ENCODE data around the gene ERVW-1. TPM values are rescaled to one million over a fixed set of nuclear protein-coding genes. Genes with fewer than 3 reads are reported as not detected.
A peak's percentile ranks its signal among the peaks of the same experiment; 100 is the strongest.

The ERVW-1 gene
- total RNA-seq, 2 experiments from 2014 or later, result not detected

GRCh38 chr7:92437956-92438491, 39.7 kb downstream of the ERVW-1 start:
- Mint-ChIP-seq H3K27ac (no peak overlapping the region), H3K4me3 (no peak overlapping the region), H3K4me1 (ENCODE audit: low read depth) (no peaks in the 10 kb centered on the region), H3K27me3 (no peaks in the 10 kb centered on the region), H3K9me3 (no peaks in the 10 kb centered on the region), H3K36me3 (no peaks in the 10 kb centered on the region)
- DNase-seq, result no peak
- CTCF ChIA-PET, result no interaction called here
- POLR2A ChIA-PET, result no interaction called here
- intact Hi-C loops (cut with micrococcal nuclease), result no loop called here

DNA sequence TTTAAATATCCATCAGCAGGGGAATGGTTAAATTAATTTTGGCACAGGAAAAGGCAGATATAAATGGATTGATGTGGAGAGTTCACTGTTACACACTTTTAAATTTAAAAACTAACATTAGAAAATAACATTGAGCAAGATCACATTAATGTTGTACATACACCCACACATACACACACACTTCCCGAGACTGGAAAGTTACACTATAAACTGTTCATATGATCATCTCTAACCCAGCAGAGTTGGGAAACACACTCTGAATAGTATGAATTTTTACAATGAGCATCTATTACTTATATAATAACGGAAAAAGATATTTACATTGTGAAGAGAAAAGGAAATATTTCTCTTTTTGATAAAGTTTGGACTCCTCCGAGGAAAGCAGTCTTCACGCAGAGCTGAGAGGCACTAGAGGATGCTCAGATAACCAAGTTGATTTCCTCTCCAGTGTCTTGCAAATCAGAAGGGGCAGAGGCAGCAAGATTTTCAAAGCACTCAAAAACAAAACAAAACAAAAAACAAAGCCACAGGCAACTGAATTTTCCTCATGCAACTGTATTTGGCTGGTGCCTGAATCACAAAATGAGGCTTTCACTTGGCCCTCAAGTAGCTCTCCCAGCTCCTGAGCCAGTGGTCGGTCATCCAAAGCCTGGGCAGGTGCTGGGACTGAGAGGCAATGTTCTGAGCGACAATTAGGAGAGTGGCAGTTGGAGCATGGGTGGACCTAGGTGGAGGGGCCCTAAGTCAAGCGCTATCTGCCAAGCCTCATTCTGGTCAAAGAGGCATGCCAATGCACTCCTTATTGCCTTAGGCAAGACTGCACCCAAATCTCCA, 40.9 kb downstream of the ERVW-1 start:
- intact Hi-C loops (cut with micrococcal nuclease), result no loop called here
- no peak for DNase-seq
- ChIA-PET CTCF (no interaction called here), POLR2A (no interaction called here)
- no peaks in the 10 kb centered on the region for H3K27me3 Mint-ChIP-seq
- no peak overlapping the region for H3K27ac Mint-ChIP-seq
- H3K4me1 Mint-ChIP-seq (ENCODE audit: low read depth), result no peaks in the 10 kb centered on the region
- H3K9me3 Mint-ChIP-seq, result no peaks in the 10 kb centered on the region
- no peaks in the 10 kb centered on the region for H3K36me3 Mint-ChIP-seq
- H3K4me3 Mint-ChIP-seq, result no peak overlapping the region

GRCh38 chr7:92435542-92435941, 42.2 kb downstream of the ERVW-1 start:
- intact Hi-C loops (cut with micrococcal nuclease), result no loop called here
- Mint-ChIP-seq H3K36me3 (no peaks in the 10 kb centered on the region), H3K9me3 (no peaks in the 10 kb centered on the region), H3K27me3 (peaks cover 2% of the 10 kb centered on the region), H3K4me3 (no peak overlapping the region), H3K27ac (no peak overlapping the region), H3K4me1 (ENCODE audit: low read depth) (no peaks in the 10 kb centered on the region)
- CTCF ChIA-PET, result no interaction called here
- POLR2A ChIA-PET, result no interaction called here
- no peak for DNase-seq

DNA sequence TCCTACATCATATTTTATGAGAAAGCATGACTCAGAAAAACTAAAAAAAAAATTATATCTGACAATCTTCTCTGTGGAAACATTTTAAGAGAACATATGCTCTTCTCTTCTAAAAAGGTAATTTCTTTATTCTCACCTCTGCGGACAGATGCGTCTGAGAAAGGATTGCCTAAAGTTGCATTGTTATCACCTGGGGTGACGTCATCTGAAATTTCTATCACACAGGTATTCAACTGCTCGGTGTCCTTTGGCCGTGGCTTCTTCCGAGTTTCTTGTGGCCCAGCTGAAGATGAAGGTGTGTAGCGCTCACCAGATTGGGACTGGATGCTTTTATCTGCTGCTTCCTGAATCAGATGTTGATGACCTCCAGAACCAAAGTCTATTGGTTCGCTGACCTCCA, 44.7 kb downstream of the ERVW-1 start:
- H3K27ac Mint-ChIP-seq, result no peak overlapping the region
- peaks cover 6% of the 10 kb centered on the region for H3K27me3 Mint-ChIP-seq
- POLR2A ChIA-PET, result no interaction called here
- intact Hi-C loops (cut with micrococcal nuclease), result no loop called here
- no peak for DNase-seq
- no peaks in the 10 kb centered on the region for H3K36me3 Mint-ChIP-seq
- H3K4me3 Mint-ChIP-seq, result no peak overlapping the region
- no peaks in the 10 kb centered on the region for H3K9me3 Mint-ChIP-seq
- CTCF ChIA-PET, result interaction anchor here (0.6 kb wide), 1 partner anchor 15 kb away, joined by 3 read pairs; the partner anchor contains the start of gene GATAD1
- H3K4me1 Mint-ChIP-seq (ENCODE audit: low read depth), result no peaks in the 10 kb centered on the region

- ChIA-PET POLR2A (no interaction called here), CTCF (no interaction called here)
- intact Hi-C loops (cut with micrococcal nuclease), result no loop called here
These were observed 45.3 kb downstream of the ERVW-1 start for GRCh38 chr7:92432299-92432946.

GRCh38 chr7:92427193-92427592, 50.6 kb downstream of the ERVW-1 start:
- H3K27ac Mint-ChIP-seq, result no peak overlapping the region
- H3K27me3 Mint-ChIP-seq, result peaks cover 20% of the 10 kb centered on the region
- intact Hi-C loops (cut with micrococcal nuclease), result no loop called here
- H3K4me1 Mint-ChIP-seq (ENCODE audit: low read depth), result peaks cover 10% of the 10 kb centered on the region
- POLR2A ChIA-PET, result no interaction called here
- DNase-seq, result no peak
- no peak overlapping the region for H3K4me3 Mint-ChIP-seq
- CTCF ChIA-PET, result interaction anchor here (1.3 to 7.4 kb wide), 2 partner anchors 19 to 101 kb away, joined by 4 to 125 read pairs; partner anchors contain the start of genes GATAD1, PEX1 and RBM48
- no peaks in the 10 kb centered on the region for H3K9me3 Mint-ChIP-seq
- H3K36me3 Mint-ChIP-seq, result no peaks in the 10 kb centered on the region

More at GRCh38 chr7:92432299-92432946, 45.3 kb downstream of the ERVW-1 start:
- DNase-seq, result no peak
- Mint-ChIP-seq H3K36me3 (no peaks in the 10 kb centered on the region), H3K9me3 (no peaks in the 10 kb centered on the region), H3K4me3 (no peak overlapping the region), H3K27me3 (peaks cover 6% of the 10 kb centered on the region), H3K27ac (no peak overlapping the region), H3K4me1 (ENCODE audit: low read depth) (no peaks in the 10 kb centered on the region)

DNA sequence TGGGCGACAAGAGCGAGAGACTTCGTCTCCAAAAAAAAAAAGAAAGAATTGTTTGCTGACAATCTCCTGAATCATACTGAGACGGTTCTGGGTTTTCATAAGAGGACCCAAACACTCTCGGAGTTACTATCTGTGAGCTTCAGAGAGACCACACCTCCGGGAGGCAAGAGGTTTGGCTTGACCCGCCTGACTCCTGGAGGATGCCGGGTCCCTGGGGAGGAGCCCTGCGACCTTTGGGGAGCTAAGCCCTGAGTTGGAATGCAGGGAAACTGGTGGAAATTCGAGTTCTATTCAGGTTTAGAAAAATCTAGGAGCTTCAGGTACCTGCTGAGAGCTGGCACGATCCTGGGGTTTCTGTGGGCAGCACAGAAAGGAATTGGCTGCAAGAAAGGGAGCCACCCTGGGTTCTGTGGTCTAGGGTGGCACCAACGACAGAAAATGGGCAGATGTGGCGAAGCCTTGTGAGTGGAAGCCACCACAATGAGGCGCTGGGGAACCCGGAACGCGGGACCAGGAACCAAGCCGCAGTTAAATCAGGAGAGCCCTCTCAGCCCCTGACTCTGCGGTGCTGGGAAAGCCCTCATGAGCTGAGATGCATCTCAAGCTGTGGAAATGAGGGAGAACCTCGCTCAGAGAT, 52.3 kb downstream of the ERVW-1 start:
- POLR2A ChIA-PET, result interaction anchor here (0.6 to 1.1 kb wide), 3 partner anchors 22 to 38 kb away, joined by 3 read pairs; partner anchors contain the start of gene GATAD1
- no peaks in the 10 kb centered on the region for H3K9me3 Mint-ChIP-seq
- peaks cover 21% of the 10 kb centered on the region for H3K27me3 Mint-ChIP-seq
- CTCF ChIA-PET, result interaction anchor here (0.7 to 7.4 kb wide), 8 partner anchors 11 to 545 kb away, joined by 3 to 125 read pairs (median 4); partner anchors contain the start of genes GATAD1 and MTERF1
- DNase-seq, result peak; percentile 20
- no peak overlapping the region for H3K27ac Mint-ChIP-seq
- H3K4me3 Mint-ChIP-seq, result peak overlapping the region; percentile 28
- peaks cover 10% of the 10 kb centered on the region for H3K4me1 Mint-ChIP-seq (ENCODE audit: low read depth)
- H3K36me3 Mint-ChIP-seq, result no peaks in the 10 kb centered on the region
- intact Hi-C loops (cut with micrococcal nuclease), result no loop called here

- DNase-seq, result no peak
- Mint-ChIP-seq H3K4me1 (ENCODE audit: low read depth) (peaks cover 10% of the 10 kb centered on the region), H3K27me3 (peaks cover 18% of the 10 kb centered on the region), H3K4me3 (peak overlapping the region; percentile 0), H3K36me3 (no peaks in the 10 kb centered on the region), H3K27ac (no peak overlapping the region), H3K9me3 (no peaks in the 10 kb centered on the region)
- intact Hi-C loops (cut with micrococcal nuclease), result loop anchor here (1.0 to 5.0 kb wide), 4 partner anchors 24 to 634 kb away; partner anchors contain the start of genes GATAD1 and LRRD1
- ChIA-PET CTCF (interaction anchor here (0.7 to 7.4 kb wide), 20 partner anchors 9 to 620 kb away, joined by 3 to 125 read pairs (median 3); partner anchors contain the start of genes ANKIB1, GATAD1, KRIT1 and PEX1), POLR2A (no interaction called here)
These were observed 54.0 kb downstream of the ERVW-1 start for GRCh38 chr7:92423710-92424131.

GRCh38 chr7:92422926-92423325, 54.8 kb downstream of the ERVW-1 start:
- Mint-ChIP-seq H3K36me3 (no peaks in the 10 kb centered on the region), H3K4me1 (ENCODE audit: low read depth) (peaks cover 10% of the 10 kb centered on the region), H3K27me3 (peaks cover 16% of the 10 kb centered on the region), H3K27ac (no peak overlapping the region), H3K9me3 (no peaks in the 10 kb centered on the region), H3K4me3 (no peak overlapping the region)
- CTCF ChIA-PET, result interaction anchor here (3.3 to 7.4 kb wide), 2 partner anchors 8 to 24 kb away, joined by 33 to 125 read pairs; partner anchors contain the start of gene GATAD1
- intact Hi-C loops (cut with micrococcal nuclease), result loop anchor here (5.0 kb wide), 1 partner anchor 634 kb away; no protein-coding TSS in a partner anchor
- no peak for DNase-seq
- POLR2A ChIA-PET, result no interaction called here

- ChIA-PET CTCF (interaction anchor here (7.4 kb wide), 1 partner anchor 25 kb away, joined by 125 read pairs; the partner anchor contains the start of gene GATAD1), POLR2A (no interaction called here)
These were observed 55.9 kb downstream of the ERVW-1 start for GRCh38 chr7:92421676-92422435.

More at GRCh38 chr7:92421676-92422435, 55.9 kb downstream of the ERVW-1 start:
- intact Hi-C loops (cut with micrococcal nuclease), result loop anchor here (5.0 kb wide), 1 partner anchor 635 kb away; no protein-coding TSS in a partner anchor
- H3K4me3 Mint-ChIP-seq, result no peak overlapping the region
- no peak overlapping the region for H3K27ac Mint-ChIP-seq
- H3K27me3 Mint-ChIP-seq, result peaks cover 13% of the 10 kb centered on the region
- no peaks in the 10 kb centered on the region for H3K9me3 Mint-ChIP-seq
- DNase-seq, result no peak
- no peaks in the 10 kb centered on the region for H3K36me3 Mint-ChIP-seq
- peaks cover 10% of the 10 kb centered on the region for H3K4me1 Mint-ChIP-seq (ENCODE audit: low read depth)
